Dedifferentiated amniotic fluid mesenchymal stem cell (primary cell): ENCODE measurements around the gene LMNTD2.

ENCODE experiments used
- DNase-seq: peaks from one replicate; pipeline ENCODE4 v3.0.0-alpha.2; 2016; ENCODE audit errors: extremely low spot score

The LMNTD2 gene

GRCh38 chr11:560305-561147 lies at the start of gene LMNTD2, which contains the start of gene RASSF7:
Gene LMNTD2 (minus strand): TSS chr11:560738. CDS start chr11:560716, 22 bp downstream.
Gene RASSF7 (plus strand): TSS chr11:560970. CDS start chr11:561769, 799 bp downstream.
- DNase-seq = peak; percentile 71

- DNase-seq = no peak
These were observed 48.8 kb upstream of the LMNTD2 start for GRCh38 chr11:609341-609811.

- DNase-seq = no peak
These were observed 48.3 kb upstream of the LMNTD2 start for GRCh38 chr11:608791-609251.

GRCh38 chr11:607971-608659 lies 47.6 kb upstream of the LMNTD2 start:
- DNase-seq = no peak

GRCh38 chr11:607020-607780 lies 46.7 kb upstream of the LMNTD2 start:
- no peak for DNase-seq

GRCh38 chr11:606245-606644 lies 45.7 kb upstream of the LMNTD2 start:
- no peak for DNase-seq

GRCh38 chr11:605286-606129 lies 45.0 kb upstream of the LMNTD2 start:
- DNase-seq = no peak

GRCh38 chr11:603154-603553 lies 42.6 kb upstream of the LMNTD2 start:
- DNase-seq = no peak

- DNase-seq = no peak
These were observed 41.2 kb upstream of the LMNTD2 start for GRCh38 chr11:601573-602245.

- DNase-seq = no peak
These were observed 37.6 kb upstream of the LMNTD2 start for GRCh38 chr11:598005-598680.

GRCh38 chr11:597166-597725 lies 36.7 kb upstream of the LMNTD2 start:
- no peak for DNase-seq

GRCh38 chr11:596374-596773 lies 35.8 kb upstream of the LMNTD2 start:
- DNase-seq = no peak

GRCh38 chr11:595400-595799 lies 34.9 kb upstream of the LMNTD2 start:
- no peak for DNase-seq

- no peak for DNase-seq
These were observed 32.8 kb upstream of the LMNTD2 start for GRCh38 chr11:593347-593746.

- DNase-seq = no peak
These were observed 32.4 kb upstream of the LMNTD2 start for GRCh38 chr11:592918-593317.

- no peak for DNase-seq
These were observed 32.0 kb upstream of the LMNTD2 start for GRCh38 chr11:592501-592900.

- DNase-seq = no peak
These were observed 30.5 kb upstream of the LMNTD2 start for GRCh38 chr11:590997-591396.

- no peak for DNase-seq
These were observed 29.3 kb upstream of the LMNTD2 start for GRCh38 chr11:589798-590197.

GRCh38 chr11:587978-588380 lies 27.4 kb upstream of the LMNTD2 start:
- no peak for DNase-seq

GRCh38 chr11:587546-587945 lies 27.0 kb upstream of the LMNTD2 start:
- no peak for DNase-seq
